Caco-2 (cell line): Measurements from ENCODE around the gene ALG9. TPM values are rescaled to one million over a fixed set of nuclear protein-coding genes. Genes with fewer than 3 reads are reported as not detected.

Experiments used
- BruUV-seq: library from RNA; stranded (reverse); fragments of 400-500 nt; replicated peaks from 2 replicates; lab custom pipeline; 2021; lab: Mats Ljungman, UMichigan
- CTCF ChIA-PET: fragments of 300-600 bp; sonication (Branson Sonifier 250); formaldehyde crosslinking; loops from one replicate; lab custom pipeline; 2022; ENCODE audit warnings: antibody characterized with exemption; lab: Charles Lee
- POLR2A ChIA-PET: fragments of 300-600 bp; sonication (Branson Sonifier 250); formaldehyde crosslinking; loops from one replicate; lab custom pipeline; 2022; ENCODE audit warnings: antibody characterized with exemption; lab: Charles Lee
- DNase-seq, 2 experiments: peaks; one replicate each; pipeline versions ENCODE4 v3.0.0 to v3.0.0-alpha.2; 2020 to 2022
- H3K27me3 ChIP-seq: replicated peaks from 2 replicates; pipeline ENCODE4 v1.6.0; 2011; ENCODE audit warnings: low read length; ENCODE audit not compliant: control insufficient read depth, insufficient read depth
- H3K36me3 ChIP-seq: 2 replicates; pipeline ENCODE4 v1.5.1; 2011; ENCODE audit warnings: low read length; ENCODE audit not compliant: control insufficient read depth, insufficient read depth
- H3K4me1 ChIP-seq: fragments of 250-450 bp; sonication (Bioruptor Pico); 2 replicates; pipeline ENCODE4 v1.5.1; 2020; ENCODE audit warnings: mild to moderate bottlenecking
- H3K4me3 ChIP-seq: 2 replicates; pipeline ENCODE4 v1.5.1; 2011; ENCODE audit warnings: low read depth, mild to moderate bottlenecking, control low read depth, low read length
- H3K9me3 ChIP-seq: fragments of 250-450 bp; sonication (Bioruptor Pico); 2 replicates; pipeline ENCODE4 v1.5.1; 2020; ENCODE audit warnings: mild to moderate bottlenecking, moderate library complexity
- H3K27ac Mint-ChIP-seq: one replicate; pipeline ENCODE4 v1.8.0; 2022; ENCODE audit warnings: mixed read lengths; ENCODE audit not compliant: unreplicated experiment
- H3K27me3 Mint-ChIP-seq: one replicate; pipeline ENCODE4 v1.8.0; 2022; ENCODE audit warnings: mixed read lengths; ENCODE audit not compliant: insufficient read depth, unreplicated experiment
- H3K36me3 Mint-ChIP-seq: one replicate; pipeline ENCODE4 v1.8.0; 2022; ENCODE audit warnings: mild to moderate bottlenecking, mixed read lengths; ENCODE audit not compliant: insufficient read depth, unreplicated experiment
- H3K4me1 Mint-ChIP-seq: one replicate; pipeline ENCODE4 v1.8.0; 2022; ENCODE audit warnings: low read depth, mixed read lengths; ENCODE audit not compliant: unreplicated experiment
- H3K4me3 Mint-ChIP-seq: one replicate; pipeline ENCODE4 v1.8.0; 2022; ENCODE audit warnings: mild to moderate bottlenecking, moderate library complexity, mixed read lengths; ENCODE audit not compliant: unreplicated experiment
- H3K9me3 Mint-ChIP-seq: one replicate; pipeline ENCODE4 v1.8.0; 2022; ENCODE audit warnings: mixed read lengths; ENCODE audit not compliant: unreplicated experiment
- intact Hi-C: fragments of 100-400 bp; cut with micrococcal nuclease; formaldehyde crosslinking; loops from one replicate; pipeline ENCODE4 v1.10.0; 2022; ENCODE audit not compliant: unreplicated experiment
- total RNA-seq: library from RNA; stranded (reverse); gene quantifications from 2 replicates; pipeline ENCODE4 v1.2.3, GENCODE V29; 2022
- TF ChIP-seq, protein P1 (sequence below), 2 experiments: fragments of 200-600 bp in 1 of 2; IDR thresholded peaks; 1 replicate in 1 of 2; 2 replicates in 1 of 2; pipeline versions ENCODE4 v1.5.1 to v1.8.0; 2011 to 2022; ENCODE audit warnings: antibody characterized with exemption in 1 of 2, control low read depth in 1 of 2, inconsistent platforms in 1 of 2, low read depth in 1 of 2, low read length in 1 of 2, mild to moderate bottlenecking in 1 of 2, moderate library complexity in 1 of 2; ENCODE audit not compliant: insufficient read depth in 1 of 2, severe bottlenecking in 1 of 2, unreplicated experiment in 1 of 2

Gene ALG9
- total RNA-seq, 1 experiment from 2014 or later: 57.4 TPM

DNA sequence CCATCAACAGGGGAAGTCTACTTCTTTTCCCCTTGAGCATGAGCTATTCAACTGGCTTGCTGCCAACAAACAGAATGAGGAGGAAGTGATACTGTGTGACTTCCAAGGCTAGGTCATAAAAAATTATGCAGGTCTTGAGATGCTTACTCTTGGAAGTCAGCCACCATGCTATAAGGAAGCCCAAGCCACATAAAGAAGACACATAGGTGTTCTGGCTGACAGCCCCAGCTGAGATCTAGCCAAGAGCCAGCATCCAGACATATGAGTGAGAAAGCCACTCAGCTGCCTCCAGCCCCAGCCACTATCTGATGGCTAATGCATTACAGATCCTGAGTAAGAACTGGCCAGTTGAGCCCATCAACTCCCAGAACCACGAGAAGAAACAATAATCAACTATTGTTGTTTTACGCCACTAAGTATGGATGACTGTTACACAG is 74.2 kb downstream of the ALG9 start:
- H3K27me3 ChIP-seq: no peaks in the 10 kb centered on the region
- H3K4me3 ChIP-seq: no peak overlapping the region
- no peaks in the 10 kb centered on the region for H3K36me3 ChIP-seq
- intact Hi-C loops: no loop called here
- no peak overlapping the region for H3K27ac Mint-ChIP-seq
- ChIA-PET POLR2A (no interaction called here), CTCF (interaction anchor here (0.9 kb wide), 1 partner anchor 44 kb away, joined by 3 read pairs; no protein-coding TSS in a partner anchor)
- no peak overlapping the region for H3K4me3 Mint-ChIP-seq
- H3K4me1 Mint-ChIP-seq: peaks cover 21% of the 10 kb centered on the region
- peaks cover 20% of the 10 kb centered on the region for H3K4me1 ChIP-seq
- DNase-seq: no peak
- H3K9me3 Mint-ChIP-seq: no peaks in the 10 kb centered on the region
- no peaks in the 10 kb centered on the region for H3K9me3 ChIP-seq
- no peaks in the 10 kb centered on the region for H3K27me3 Mint-ChIP-seq
- no TSS peak for BruUV-seq
- TF ChIP-seq, protein P1, sequence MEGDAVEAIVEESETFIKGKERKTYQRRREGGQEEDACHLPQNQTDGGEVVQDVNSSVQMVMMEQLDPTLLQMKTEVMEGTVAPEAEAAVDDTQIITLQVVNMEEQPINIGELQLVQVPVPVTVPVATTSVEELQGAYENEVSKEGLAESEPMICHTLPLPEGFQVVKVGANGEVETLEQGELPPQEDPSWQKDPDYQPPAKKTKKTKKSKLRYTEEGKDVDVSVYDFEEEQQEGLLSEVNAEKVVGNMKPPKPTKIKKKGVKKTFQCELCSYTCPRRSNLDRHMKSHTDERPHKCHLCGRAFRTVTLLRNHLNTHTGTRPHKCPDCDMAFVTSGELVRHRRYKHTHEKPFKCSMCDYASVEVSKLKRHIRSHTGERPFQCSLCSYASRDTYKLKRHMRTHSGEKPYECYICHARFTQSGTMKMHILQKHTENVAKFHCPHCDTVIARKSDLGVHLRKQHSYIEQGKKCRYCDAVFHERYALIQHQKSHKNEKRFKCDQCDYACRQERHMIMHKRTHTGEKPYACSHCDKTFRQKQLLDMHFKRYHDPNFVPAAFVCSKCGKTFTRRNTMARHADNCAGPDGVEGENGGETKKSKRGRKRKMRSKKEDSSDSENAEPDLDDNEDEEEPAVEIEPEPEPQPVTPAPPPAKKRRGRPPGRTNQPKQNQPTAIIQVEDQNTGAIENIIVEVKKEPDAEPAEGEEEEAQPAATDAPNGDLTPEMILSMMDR (IDR thresholded peaks at IDR 0.05; ENCODE audit: insufficient read depth in 1 of 2, low read depth in 1 of 2, low read length in 1 of 2, severe bottlenecking in 1 of 2, unreplicated experiment in 1 of 2): no peak
- H3K36me3 Mint-ChIP-seq: peaks cover 6% of the 10 kb centered on the region

DNA sequence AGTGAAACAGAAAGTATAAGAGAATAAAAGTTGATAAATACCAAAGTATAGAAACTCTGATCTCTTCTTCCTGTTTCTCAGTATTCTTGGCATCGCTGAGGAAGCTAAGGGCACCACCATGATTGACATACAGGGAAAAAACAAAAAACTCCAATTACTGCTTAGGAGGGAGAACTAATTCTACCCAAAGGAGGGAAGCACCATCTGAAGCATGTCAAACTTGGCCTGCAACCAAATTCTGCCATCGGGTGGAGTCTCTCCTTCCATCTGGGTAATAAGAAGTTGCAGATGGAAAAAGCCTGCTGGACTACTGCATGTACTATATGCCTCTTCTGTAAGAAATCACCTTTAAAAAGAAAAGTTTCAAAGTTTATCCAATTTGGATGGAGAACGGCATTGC is 74.7 kb downstream of the ALG9 start:
- H3K36me3 ChIP-seq: no peaks in the 10 kb centered on the region
- no peaks in the 10 kb centered on the region for H3K27me3 Mint-ChIP-seq
- H3K36me3 Mint-ChIP-seq: peaks cover 7% of the 10 kb centered on the region
- no TSS peak for BruUV-seq
- peaks cover 20% of the 10 kb centered on the region for H3K4me1 ChIP-seq
- CTCF ChIA-PET: no interaction called here
- TF ChIP-seq, protein P1 (IDR thresholded peaks at IDR 0.05; ENCODE audit: insufficient read depth in 1 of 2, low read depth in 1 of 2, low read length in 1 of 2, severe bottlenecking in 1 of 2, unreplicated experiment in 1 of 2): no peak
- peaks cover 17% of the 10 kb centered on the region for H3K4me1 Mint-ChIP-seq
- DNase-seq: no peak
- POLR2A ChIA-PET: no interaction called here
- intact Hi-C loops: no loop called here
- H3K9me3 ChIP-seq: no peaks in the 10 kb centered on the region
- H3K27me3 ChIP-seq: no peaks in the 10 kb centered on the region
- H3K9me3 Mint-ChIP-seq: no peaks in the 10 kb centered on the region
- H3K4me3 ChIP-seq: no peak overlapping the region
- H3K27ac Mint-ChIP-seq: no peak overlapping the region
- no peak overlapping the region for H3K4me3 Mint-ChIP-seq

DNA sequence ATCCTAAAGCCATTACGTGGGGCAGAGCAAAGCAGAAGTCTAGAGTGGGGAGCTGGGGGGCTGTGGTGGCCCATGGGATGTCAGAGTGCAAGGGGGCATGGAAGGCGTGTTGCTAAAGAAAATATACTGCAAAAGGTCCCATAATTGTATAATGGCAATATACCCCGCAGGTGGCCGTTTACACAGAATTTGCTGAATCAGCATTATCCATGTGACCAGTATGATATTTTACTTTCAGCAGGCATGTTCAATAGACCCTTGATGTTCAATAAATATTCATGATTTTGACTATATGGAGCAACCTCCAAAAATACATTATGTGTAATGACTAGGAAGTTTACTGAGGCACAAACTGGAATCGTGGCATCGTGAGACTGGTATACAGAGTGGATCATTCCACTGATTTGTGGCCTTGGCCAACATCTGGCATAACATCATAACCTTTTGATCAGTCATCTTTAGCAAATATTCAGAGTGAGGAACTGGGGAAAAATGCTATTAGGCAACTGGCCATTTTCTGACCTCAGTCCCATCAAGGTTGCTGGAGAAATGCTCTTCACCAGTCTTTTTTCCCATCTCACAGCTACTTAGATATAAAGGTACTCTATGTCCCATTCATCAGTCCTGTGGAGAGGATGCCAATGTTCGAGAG is 75.9 kb downstream of the ALG9 start:
- no peaks in the 10 kb centered on the region for H3K27me3 Mint-ChIP-seq
- H3K4me3 Mint-ChIP-seq: no peak overlapping the region

More for the DNA sequence above, 75.9 kb downstream of the ALG9 start:
- DNase-seq: no peak
- peaks cover 10% of the 10 kb centered on the region for H3K4me1 Mint-ChIP-seq
- no peak overlapping the region for H3K4me3 ChIP-seq
- H3K36me3 ChIP-seq: no peaks in the 10 kb centered on the region
- no TSS peak for BruUV-seq
- CTCF ChIA-PET: no interaction called here
- no peaks in the 10 kb centered on the region for H3K27me3 ChIP-seq
- H3K9me3 Mint-ChIP-seq: no peaks in the 10 kb centered on the region
- TF ChIP-seq, protein P1 (IDR thresholded peaks at IDR 0.05; ENCODE audit: insufficient read depth in 1 of 2, low read depth in 1 of 2, low read length in 1 of 2, severe bottlenecking in 1 of 2, unreplicated experiment in 1 of 2): no peak
- H3K36me3 Mint-ChIP-seq: peaks cover 11% of the 10 kb centered on the region
- peaks cover 9% of the 10 kb centered on the region for H3K4me1 ChIP-seq
- POLR2A ChIA-PET: no interaction called here
- H3K27ac Mint-ChIP-seq: no peak overlapping the region
- no peaks in the 10 kb centered on the region for H3K9me3 ChIP-seq
- intact Hi-C loops: no loop called here
